ENCODE results near the gene HTT. TPM values are rescaled to one million over a fixed set of nuclear protein-coding genes. Genes with fewer than 3 reads are reported as not detected.
A peak's percentile ranks its signal among the peaks of the same experiment; 100 is the strongest.

HTT gene
- polyA plus RNA-seq, 1 donor from 2014 or later: 11.5 TPM

GRCh38 chr4:3098346-3098745 is 23.9 kb downstream of the HTT start:
- Histone ChIP-seq H3K79me2 (replicated peaks; ENCODE audit: insufficient read depth, low read length) (peaks cover 10% of the 10 kb centered on the region), H4K20me1 (ENCODE audit: insufficient read depth) (no peaks in the 10 kb centered on the region), H3K27me3 (ENCODE audit: insufficient read depth, low read depth, low read length) (no peaks in the 10 kb centered on the region), H2AFZ (ENCODE audit: low read depth, low read length) (no peak overlapping the region), H3K4me2 (ENCODE audit: low read length) (no peak overlapping the region), H3K36me3 (ENCODE audit: insufficient read depth, low read length) (peaks cover 11% of the 10 kb centered on the region), H3K4me3 (ENCODE audit: low read length) (no peak overlapping the region), H3F3A (ENCODE audit: insufficient read depth, low read length, poor library complexity, severe bottlenecking) (no peaks in the 10 kb centered on the region), H3K9ac (ENCODE audit: low read length) (no peak overlapping the region), H3K9me2 (ENCODE audit: insufficient read depth, low read length) (no peaks in the 10 kb centered on the region), H3K27ac (ENCODE audit: low read length) (no peak overlapping the region), H3K9me3 (ENCODE audit: low read length) (no peaks in the 10 kb centered on the region)
- TF ChIP-seq TAF1 (IDR thresholded peaks at IDR 0.05; ENCODE audit: low read depth): no peak
- TF ChIP-seq RAD21 (conservative IDR thresholded peaks at IDR 0.05): no peak
- TF ChIP-seq, protein P1, sequence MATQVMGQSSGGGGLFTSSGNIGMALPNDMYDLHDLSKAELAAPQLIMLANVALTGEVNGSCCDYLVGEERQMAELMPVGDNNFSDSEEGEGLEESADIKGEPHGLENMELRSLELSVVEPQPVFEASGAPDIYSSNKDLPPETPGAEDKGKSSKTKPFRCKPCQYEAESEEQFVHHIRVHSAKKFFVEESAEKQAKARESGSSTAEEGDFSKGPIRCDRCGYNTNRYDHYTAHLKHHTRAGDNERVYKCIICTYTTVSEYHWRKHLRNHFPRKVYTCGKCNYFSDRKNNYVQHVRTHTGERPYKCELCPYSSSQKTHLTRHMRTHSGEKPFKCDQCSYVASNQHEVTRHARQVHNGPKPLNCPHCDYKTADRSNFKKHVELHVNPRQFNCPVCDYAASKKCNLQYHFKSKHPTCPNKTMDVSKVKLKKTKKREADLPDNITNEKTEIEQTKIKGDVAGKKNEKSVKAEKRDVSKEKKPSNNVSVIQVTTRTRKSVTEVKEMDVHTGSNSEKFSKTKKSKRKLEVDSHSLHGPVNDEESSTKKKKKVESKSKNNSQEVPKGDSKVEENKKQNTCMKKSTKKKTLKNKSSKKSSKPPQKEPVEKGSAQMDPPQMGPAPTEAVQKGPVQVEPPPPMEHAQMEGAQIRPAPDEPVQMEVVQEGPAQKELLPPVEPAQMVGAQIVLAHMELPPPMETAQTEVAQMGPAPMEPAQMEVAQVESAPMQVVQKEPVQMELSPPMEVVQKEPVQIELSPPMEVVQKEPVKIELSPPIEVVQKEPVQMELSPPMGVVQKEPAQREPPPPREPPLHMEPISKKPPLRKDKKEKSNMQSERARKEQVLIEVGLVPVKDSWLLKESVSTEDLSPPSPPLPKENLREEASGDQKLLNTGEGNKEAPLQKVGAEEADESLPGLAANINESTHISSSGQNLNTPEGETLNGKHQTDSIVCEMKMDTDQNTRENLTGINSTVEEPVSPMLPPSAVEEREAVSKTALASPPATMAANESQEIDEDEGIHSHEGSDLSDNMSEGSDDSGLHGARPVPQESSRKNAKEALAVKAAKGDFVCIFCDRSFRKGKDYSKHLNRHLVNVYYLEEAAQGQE (IDR thresholded peaks at IDR 0.05; ENCODE audit: borderline replicate concordance): no peak
- no peak for TF ChIP-seq MXI1 (conservative IDR thresholded peaks at IDR 0.05; ENCODE audit: poor library complexity, severe bottlenecking)

- Histone ChIP-seq H3K27ac (ENCODE audit: low read length) (no peak overlapping the region), H4K20me1 (ENCODE audit: insufficient read depth) (no peaks in the 10 kb centered on the region), H3K27me3 (ENCODE audit: insufficient read depth, low read depth, low read length) (no peaks in the 10 kb centered on the region), H3F3A (ENCODE audit: insufficient read depth, low read length, poor library complexity, severe bottlenecking) (no peaks in the 10 kb centered on the region), H3K9ac (ENCODE audit: low read length) (no peak overlapping the region), H3K79me2 (replicated peaks; ENCODE audit: insufficient read depth, low read length) (no peaks in the 10 kb centered on the region), H3K9me3 (ENCODE audit: low read length) (no peaks in the 10 kb centered on the region), H3K9me2 (ENCODE audit: insufficient read depth, low read length) (no peaks in the 10 kb centered on the region), H3K4me3 (ENCODE audit: low read length) (no peak overlapping the region), H3K4me2 (ENCODE audit: low read length) (no peak overlapping the region), H2AFZ (ENCODE audit: low read depth, low read length) (no peak overlapping the region), H3K36me3 (ENCODE audit: insufficient read depth, low read length) (no peaks in the 10 kb centered on the region)
- no peak for TF ChIP-seq POLR2AphosphoS5 (IDR thresholded peaks at IDR 0.05)
- TF ChIP-seq CTCF (IDR thresholded peaks at IDR 0.05; ENCODE audit: poor library complexity, severe bottlenecking): peak; percentile 87
- TF ChIP-seq, protein P1 (IDR thresholded peaks at IDR 0.05; ENCODE audit: borderline replicate concordance): no peak
- TF ChIP-seq TAF1 (IDR thresholded peaks at IDR 0.05; ENCODE audit: low read depth): no peak
- TF ChIP-seq SMC3 (conservative IDR thresholded peaks at IDR 0.05; ENCODE audit: poor library complexity): peak; percentile 78
- no peak for TF ChIP-seq EP300 (conservative IDR thresholded peaks at IDR 0.05; ENCODE audit: poor library complexity, severe bottlenecking)
- peak; percentile 84 for TF ChIP-seq RAD21 (conservative IDR thresholded peaks at IDR 0.05)
- TF ChIP-seq MXI1 (conservative IDR thresholded peaks at IDR 0.05; ENCODE audit: poor library complexity, severe bottlenecking): no peak
- TF ChIP-seq EZH2 (IDR thresholded peaks at IDR 0.05; ENCODE audit: borderline replicate concordance, insufficient read depth, low read length, poor library complexity, severe bottlenecking): no peak
These were observed 32.1 kb downstream of the HTT start for GRCh38 chr4:3106339-3107186.
